ENCODE results near the gene OR7G2. TPM values are rescaled to one million over a fixed set of nuclear protein-coding genes. Genes with fewer than 3 reads are reported as not detected.

The OR7G2 gene
- total and polyA plus RNA-seq, 9 of the 15 experiments (the other 6 are each of a cell fraction or from before 2014, with no cell fraction given), result 0.20 TPM; not detected in 8

DNA sequence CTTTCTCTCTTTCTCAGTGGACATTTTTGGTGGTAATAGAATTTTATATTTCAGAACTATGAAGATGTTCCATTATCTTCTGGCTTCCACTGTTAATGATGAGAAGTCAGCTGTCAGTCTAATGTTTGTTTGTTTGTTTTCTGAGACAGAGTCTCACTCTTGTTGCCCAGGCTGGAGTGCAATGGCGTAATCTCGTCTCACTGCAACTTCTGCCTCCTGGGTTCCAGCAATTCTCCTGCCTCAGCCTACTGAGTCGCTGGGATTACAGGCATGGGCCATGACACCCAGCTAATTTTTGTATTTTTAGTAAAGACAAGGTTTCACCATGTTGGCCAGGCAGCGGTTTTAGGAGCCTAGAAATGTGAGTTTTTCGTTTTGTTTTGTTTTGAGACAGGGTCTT lies 37.6 kb upstream of the OR7G2 start (continued):
- TF ChIP-seq, protein P1, sequence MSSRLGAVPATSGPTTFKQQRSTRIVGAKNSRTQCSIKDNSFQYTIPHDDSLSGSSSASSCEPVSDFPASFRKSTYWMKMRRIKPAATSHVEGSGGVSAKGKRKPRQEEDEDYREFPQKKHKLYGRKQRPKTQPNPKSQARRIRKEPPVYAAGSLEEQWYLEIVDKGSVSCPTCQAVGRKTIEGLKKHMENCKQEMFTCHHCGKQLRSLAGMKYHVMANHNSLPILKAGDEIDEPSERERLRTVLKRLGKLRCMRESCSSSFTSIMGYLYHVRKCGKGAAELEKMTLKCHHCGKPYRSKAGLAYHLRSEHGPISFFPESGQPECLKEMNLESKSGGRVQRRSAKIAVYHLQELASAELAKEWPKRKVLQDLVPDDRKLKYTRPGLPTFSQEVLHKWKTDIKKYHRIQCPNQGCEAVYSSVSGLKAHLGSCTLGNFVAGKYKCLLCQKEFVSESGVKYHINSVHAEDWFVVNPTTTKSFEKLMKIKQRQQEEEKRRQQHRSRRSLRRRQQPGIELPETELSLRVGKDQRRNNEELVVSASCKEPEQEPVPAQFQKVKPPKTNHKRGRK (tag; IDR thresholded peaks at IDR 0.05), result no peak
- TF ChIP-seq EZH2 (IDR thresholded peaks at IDR 0.05; ENCODE audit: borderline replicate concordance, low read depth, low read length), result no peak
- TF ChIP-seq, protein P2, sequence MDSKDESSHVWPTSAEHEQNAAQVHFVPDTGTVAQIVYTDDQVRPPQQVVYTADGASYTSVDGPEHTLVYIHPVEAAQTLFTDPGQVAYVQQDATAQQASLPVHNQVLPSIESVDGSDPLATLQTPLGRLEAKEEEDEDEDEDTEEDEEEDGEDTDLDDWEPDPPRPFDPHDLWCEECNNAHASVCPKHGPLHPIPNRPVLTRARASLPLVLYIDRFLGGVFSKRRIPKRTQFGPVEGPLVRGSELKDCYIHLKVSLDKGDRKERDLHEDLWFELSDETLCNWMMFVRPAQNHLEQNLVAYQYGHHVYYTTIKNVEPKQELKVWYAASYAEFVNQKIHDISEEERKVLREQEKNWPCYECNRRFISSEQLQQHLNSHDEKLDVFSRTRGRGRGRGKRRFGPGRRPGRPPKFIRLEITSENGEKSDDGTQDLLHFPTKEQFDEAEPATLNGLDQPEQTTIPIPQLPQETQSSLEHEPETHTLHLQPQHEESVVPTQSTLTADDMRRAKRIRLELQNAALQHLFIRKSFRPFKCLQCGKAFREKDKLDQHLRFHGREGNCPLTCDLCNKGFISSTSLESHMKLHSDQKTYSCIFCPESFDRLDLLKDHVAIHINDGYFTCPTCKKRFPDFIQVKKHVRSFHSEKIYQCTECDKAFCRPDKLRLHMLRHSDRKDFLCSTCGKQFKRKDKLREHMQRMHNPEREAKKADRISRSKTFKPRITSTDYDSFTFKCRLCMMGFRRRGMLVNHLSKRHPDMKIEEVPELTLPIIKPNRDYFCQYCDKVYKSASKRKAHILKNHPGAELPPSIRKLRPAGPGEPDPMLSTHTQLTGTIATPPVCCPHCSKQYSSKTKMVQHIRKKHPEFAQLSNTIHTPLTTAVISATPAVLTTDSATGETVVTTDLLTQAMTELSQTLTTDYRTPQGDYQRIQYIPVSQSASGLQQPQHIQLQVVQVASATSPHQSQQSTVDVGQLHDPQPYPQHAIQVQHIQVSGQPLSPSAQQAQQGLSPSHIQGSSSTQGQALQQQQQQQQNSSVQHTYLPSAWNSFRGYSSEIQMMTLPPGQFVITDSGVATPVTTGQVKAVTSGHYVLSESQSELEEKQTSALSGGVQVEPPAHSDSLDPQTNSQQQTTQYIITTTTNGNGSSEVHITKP (IDR thresholded peaks at IDR 0.05; ENCODE audit: partially characterized antibody), result no peak
- TF ChIP-seq NFIX (CRISPR knock-in tag; IDR thresholded peaks at IDR 0.05; ENCODE audit: low read depth), result no peak

Data from K562 (cell line).